ENCODE measurements around the gene GDPD5.

GDPD5 gene

GRCh38 chr11:75449271-75449670 is 76.5 kb downstream of the GDPD5 start:
- TF ChIP-seq CTCF (IDR thresholded peaks at IDR 0.05; ENCODE audit: borderline replicate concordance, extremely low read depth, low read length, poor library complexity, severe bottlenecking) (no peak), EZH2 (IDR thresholded peaks at IDR 0.05; ENCODE audit: borderline replicate concordance, low read depth, low read length, severe bottlenecking) (no peak)
- no peaks in the 10 kb centered on the region for H3K9me3 ChIP-seq (ENCODE audit: insufficient read depth, low read length, severe bottlenecking)
- no peaks in the 10 kb centered on the region; the same call in 1 of the 2 replicates for H4K20me1 ChIP-seq (ENCODE audit: insufficient read depth, low read length)
- H3K36me3 ChIP-seq (ENCODE audit: insufficient read depth, low read length) = no peaks in the 10 kb centered on the region
- H3K79me2 ChIP-seq (ENCODE audit: insufficient read depth, low read length) = no peaks in the 10 kb centered on the region
- no peak overlapping the region for H3K27ac ChIP-seq (ENCODE audit: low read length)
- H3K4me1 ChIP-seq (ENCODE audit: insufficient read depth, low read length) = no peaks in the 10 kb centered on the region
- ATAC-seq (ENCODE audit: insufficient read depth, low read depth) = no peak
- DNase-seq = no peak
- H3K4me3 ChIP-seq (ENCODE audit: low read depth in 1 of 2, low read length in 2 of 2) = no peak overlapping the region
- H3K27me3 ChIP-seq (ENCODE audit: insufficient read depth, low read length, poor library complexity) = no peaks in the 10 kb centered on the region
- no peak overlapping the region for H3K4me2 ChIP-seq (ENCODE audit: insufficient read depth, low read length)
- H2AFZ ChIP-seq (ENCODE audit: low read depth, low read length) = no peak overlapping the region
- H3K9ac ChIP-seq (ENCODE audit: low read depth, low read length) = no peak overlapping the region

GRCh38 chr11:75447415-75447814 is 78.3 kb downstream of the GDPD5 start:
- Histone ChIP-seq H3K9ac (ENCODE audit: low read depth, low read length) (no peak overlapping the region), H3K79me2 (ENCODE audit: insufficient read depth, low read length) (no peaks in the 10 kb centered on the region), H3K4me2 (ENCODE audit: insufficient read depth, low read length) (no peak overlapping the region), H3K27me3 (ENCODE audit: insufficient read depth, low read length, poor library complexity) (no peaks in the 10 kb centered on the region), H4K20me1 (ENCODE audit: insufficient read depth, low read length) (no peaks in the 10 kb centered on the region; the same call in 1 of the 2 replicates), H3K36me3 (ENCODE audit: insufficient read depth, low read length) (no peaks in the 10 kb centered on the region), H3K9me3 (ENCODE audit: insufficient read depth, low read length, severe bottlenecking) (no peaks in the 10 kb centered on the region), H3K4me1 (ENCODE audit: insufficient read depth, low read length) (no peaks in the 10 kb centered on the region), H3K27ac (ENCODE audit: low read length) (no peak overlapping the region), H3K4me3 (ENCODE audit: low read depth in 1 of 2, low read length in 2 of 2) (no peak overlapping the region), H2AFZ (ENCODE audit: low read depth, low read length) (no peak overlapping the region)
- ATAC-seq (ENCODE audit: insufficient read depth, low read depth) = no peak
- no peak for DNase-seq
- TF ChIP-seq EZH2 (IDR thresholded peaks at IDR 0.05; ENCODE audit: borderline replicate concordance, low read depth, low read length, severe bottlenecking) (no peak), CTCF (IDR thresholded peaks at IDR 0.05; ENCODE audit: borderline replicate concordance, extremely low read depth, low read length, poor library complexity, severe bottlenecking) (no peak)

GRCh38 chr11:75445315-75445953 is 80.3 kb downstream of the GDPD5 start:
- Histone ChIP-seq H3K79me2 (ENCODE audit: insufficient read depth, low read length) (no peaks in the 10 kb centered on the region), H3K9me3 (ENCODE audit: insufficient read depth, low read length, severe bottlenecking) (no peaks in the 10 kb centered on the region), H3K27me3 (ENCODE audit: insufficient read depth, low read length, poor library complexity) (no peaks in the 10 kb centered on the region), H3K27ac (ENCODE audit: low read length) (no peak overlapping the region), H3K4me1 (ENCODE audit: insufficient read depth, low read length) (no peaks in the 10 kb centered on the region), H3K36me3 (ENCODE audit: insufficient read depth, low read length) (no peaks in the 10 kb centered on the region), H2AFZ (ENCODE audit: low read depth, low read length) (no peak overlapping the region), H3K4me3 (ENCODE audit: low read depth in 1 of 2, low read length in 2 of 2) (no peak overlapping the region), H4K20me1 (ENCODE audit: insufficient read depth, low read length) (no peaks in the 10 kb centered on the region; the same call in 1 of the 2 replicates), H3K4me2 (ENCODE audit: insufficient read depth, low read length) (no peak overlapping the region), H3K9ac (ENCODE audit: low read depth, low read length) (no peak overlapping the region)
- ATAC-seq (ENCODE audit: insufficient read depth, low read depth) (peak; percentile 91), DNase-seq (peak; percentile 74)
- TF ChIP-seq EZH2 (IDR thresholded peaks at IDR 0.05; ENCODE audit: borderline replicate concordance, low read depth, low read length, severe bottlenecking) (no peak), CTCF (IDR thresholded peaks at IDR 0.05; ENCODE audit: borderline replicate concordance, extremely low read depth, low read length, poor library complexity, severe bottlenecking) (peak; percentile 99)
